ENCODE data around the gene HOATZ. TPM values are rescaled to one million over a fixed set of nuclear protein-coding genes. Genes with fewer than 3 reads are reported as not detected.

The HOATZ gene
- total and polyA plus RNA-seq, 2 donors (not counting 3 experiments of a cell fraction or from before 2014, with no cell fraction given), result not detected

- intact Hi-C loops (cut with micrococcal nuclease) (no loop called here), dilution Hi-C loops (cut with MboI; ENCODE audit: extremely low pct_ligation_motif_present, low sequenced_read_pairs) (no loop called here)
- ChIA-PET CTCF (no interaction called here), POLR2A (no interaction called here)
- Histone ChIP-seq H3K36me3 (ENCODE audit: control insufficient read depth in 2 of 2, extremely low read depth in 1 of 2, insufficient read depth in 2 of 2, low read length in 2 of 2) (no peaks in the 10 kb centered on the region), H2AFZ (ENCODE audit: low read depth, low read length) (no peak overlapping the region), H3K4me3 (replicated peaks in 1 of 3; ENCODE audit: insufficient read depth in 1 of 3, low read depth in 1 of 3, low read length in 3 of 3) (no peak overlapping the region), H3K4me2 (ENCODE audit: insufficient read depth, low read length) (no peak overlapping the region), H3K9me1 (replicated peaks; ENCODE audit: control insufficient read depth, extremely low read depth, insufficient read depth, low read length) (no peaks in the 10 kb centered on the region), H3K9ac (replicated peaks; ENCODE audit: extremely low read depth, insufficient read depth, low read length) (no peak overlapping the region), H3K27me3 (ENCODE audit: control insufficient read depth in 2 of 2, insufficient read depth in 2 of 2, low read length in 2 of 2) (no peaks in the 10 kb centered on the region), H3K9me3 (replicated peaks; ENCODE audit: control insufficient read depth, insufficient read depth, low read length) (no peaks in the 10 kb centered on the region), H3K4me1 (ENCODE audit: control insufficient read depth, extremely low read depth, insufficient read depth, low read length) (peaks cover 5% of the 10 kb centered on the region), H3K27ac (ENCODE audit: insufficient read depth, low read depth, low read length) (no peak overlapping the region), H3K79me2 (ENCODE audit: control insufficient read depth, insufficient read depth, low read length) (no peaks in the 10 kb centered on the region), H4K20me1 (replicated peaks; ENCODE audit: control insufficient read depth, extremely low read depth, insufficient read depth, low read length) (no peaks in the 10 kb centered on the region)
- DNase-seq (ENCODE audit: low read depth, low spot score) (no peak), FAIRE-seq (no peak)
- no peak for TF ChIP-seq EZH2 (IDR thresholded peaks at IDR 0.05; ENCODE audit: borderline replicate concordance, low read depth, low read length, severe bottlenecking)
- TF ChIP-seq MYC (IDR thresholded peaks at IDR 0.05; ENCODE audit: low read depth, low read length), result no peak
- no peak for TF ChIP-seq MAX (IDR thresholded peaks at IDR 0.05; ENCODE audit: insufficient read depth, insufficient read length)
- TF ChIP-seq FOS (IDR thresholded peaks at IDR 0.05; ENCODE audit: borderline replicate concordance, insufficient read depth, low read length), result no peak
- TF ChIP-seq POLR2AphosphoS5 (IDR thresholded peaks at IDR 0.05; ENCODE audit: insufficient read depth, low read depth, low read length), result no peak
- no peak for TF ChIP-seq JUN (IDR thresholded peaks at IDR 0.05; ENCODE audit: borderline replicate concordance, insufficient read depth, insufficient read length, low read depth)
- TF ChIP-seq GATA2 (IDR thresholded peaks at IDR 0.05; ENCODE audit: insufficient read depth, insufficient read length, low read depth, low read length), result no peak
- no peak for TF ChIP-seq POLR2A (IDR thresholded peaks at IDR 0.05; ENCODE audit: low read depth, low read length)
- no TSS peak for BruUV-seq (replicated peaks)
Measured at GRCh38 chr11:111575740-111576139, 61.2 kb downstream of the HOATZ start.

GRCh38 chr11:111577821-111578220 is 63.2 kb downstream of the HOATZ start:
- no peak for FAIRE-seq
- CTCF ChIA-PET, result interaction anchor here (0.7 to 1.0 kb wide), 3 partner anchors 9 to 199 kb away, joined by 3 read pairs; no protein-coding TSS in a partner anchor

More at GRCh38 chr11:111577821-111578220, 63.2 kb downstream of the HOATZ start:
- dilution Hi-C loops (cut with MboI; ENCODE audit: extremely low pct_ligation_motif_present, low sequenced_read_pairs) (no loop called here), intact Hi-C loops (cut with micrococcal nuclease) (no loop called here)
- BruUV-seq (replicated peaks), result no TSS peak
- H3K9me1 ChIP-seq (replicated peaks; ENCODE audit: control insufficient read depth, extremely low read depth, insufficient read depth, low read length), result no peaks in the 10 kb centered on the region
- no peak overlapping the region for H3K9ac ChIP-seq (replicated peaks; ENCODE audit: extremely low read depth, insufficient read depth, low read length)
- TF ChIP-seq EZH2 (IDR thresholded peaks at IDR 0.05; ENCODE audit: borderline replicate concordance, low read depth, low read length, severe bottlenecking) (no peak), GATA2 (IDR thresholded peaks at IDR 0.05; ENCODE audit: insufficient read depth, insufficient read length, low read depth, low read length) (no peak), CTCF (IDR thresholded peaks at IDR 0.05; ENCODE audit: extremely low read depth in 1 of 2, insufficient read depth in 1 of 2, low read depth in 1 of 2, low read length in 2 of 2) (no peak), POLR2AphosphoS5 (IDR thresholded peaks at IDR 0.05; ENCODE audit: insufficient read depth, low read depth, low read length) (no peak), MYC (IDR thresholded peaks at IDR 0.05; ENCODE audit: low read depth, low read length) (no peak), JUN (IDR thresholded peaks at IDR 0.05; ENCODE audit: borderline replicate concordance, insufficient read depth, insufficient read length, low read depth) (no peak), POLR2A (IDR thresholded peaks at IDR 0.05; ENCODE audit: low read depth, low read length) (no peak), FOS (IDR thresholded peaks at IDR 0.05; ENCODE audit: borderline replicate concordance, insufficient read depth, low read length) (no peak), MAX (IDR thresholded peaks at IDR 0.05; ENCODE audit: insufficient read depth, insufficient read length) (no peak)
- H3K27ac ChIP-seq (ENCODE audit: insufficient read depth, low read depth, low read length), result no peak overlapping the region
- H3K4me2 ChIP-seq (ENCODE audit: insufficient read depth, low read length), result no peak overlapping the region
- POLR2A ChIA-PET, result no interaction called here
- H3K4me1 ChIP-seq (ENCODE audit: control insufficient read depth, extremely low read depth, insufficient read depth, low read length), result no peaks in the 10 kb centered on the region
- H3K79me2 ChIP-seq (ENCODE audit: control insufficient read depth, insufficient read depth, low read length), result no peaks in the 10 kb centered on the region
- no peak for DNase-seq (ENCODE audit: low read depth, low spot score)
- H3K4me3 ChIP-seq (replicated peaks in 1 of 3; ENCODE audit: insufficient read depth in 1 of 3, low read depth in 1 of 3, low read length in 3 of 3), result no peak overlapping the region
- no peak overlapping the region for H2AFZ ChIP-seq (ENCODE audit: low read depth, low read length)
- H3K36me3 ChIP-seq (ENCODE audit: control insufficient read depth in 2 of 2, extremely low read depth in 1 of 2, insufficient read depth in 2 of 2, low read length in 2 of 2), result no peaks in the 10 kb centered on the region
- no peaks in the 10 kb centered on the region for H3K27me3 ChIP-seq (ENCODE audit: control insufficient read depth in 2 of 2, insufficient read depth in 2 of 2, low read length in 2 of 2)
- H3K9me3 ChIP-seq (replicated peaks; ENCODE audit: control insufficient read depth, insufficient read depth, low read length), result no peaks in the 10 kb centered on the region
- H4K20me1 ChIP-seq (replicated peaks; ENCODE audit: control insufficient read depth, extremely low read depth, insufficient read depth, low read length), result no peaks in the 10 kb centered on the region
